GOT3 (cell line): Measurements from ENCODE around the gene PDCD1.

Source experiments
- DNase-seq: peaks from one replicate; lab custom pipeline; 2025; ENCODE audit warnings: mixed read lengths; lab: John Stamatoyannopoulos, UW

PDCD1 gene

DNA sequence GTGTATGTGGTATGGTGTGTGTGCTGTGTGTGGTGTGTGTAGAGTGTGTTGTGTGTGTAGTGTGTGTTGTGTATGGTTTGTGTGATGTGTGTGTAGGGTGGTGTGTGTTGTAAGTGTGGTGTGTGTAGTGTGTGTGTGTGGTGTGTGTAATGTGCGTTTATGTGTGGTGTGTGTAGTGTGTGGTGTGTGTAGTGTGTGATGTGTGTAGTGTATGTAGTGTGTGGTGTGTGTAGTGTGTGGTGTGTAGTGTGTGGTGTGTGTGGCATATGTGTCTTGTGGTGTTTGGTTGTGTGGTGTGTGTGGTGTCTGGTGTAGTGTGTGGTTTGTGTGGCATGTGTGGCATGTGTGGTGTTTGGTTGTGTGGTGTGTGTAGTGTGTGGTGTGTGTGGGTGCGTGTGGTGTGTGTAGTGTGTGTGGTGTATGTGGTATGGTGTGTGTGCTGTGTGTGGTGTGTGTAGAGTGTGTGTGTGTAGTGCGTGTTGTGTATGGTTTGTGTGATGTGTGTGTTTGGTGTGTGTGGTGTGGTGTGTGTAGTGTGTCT lies 6.8 kb upstream of the PDCD1 start:
- no peak for DNase-seq

DNA sequence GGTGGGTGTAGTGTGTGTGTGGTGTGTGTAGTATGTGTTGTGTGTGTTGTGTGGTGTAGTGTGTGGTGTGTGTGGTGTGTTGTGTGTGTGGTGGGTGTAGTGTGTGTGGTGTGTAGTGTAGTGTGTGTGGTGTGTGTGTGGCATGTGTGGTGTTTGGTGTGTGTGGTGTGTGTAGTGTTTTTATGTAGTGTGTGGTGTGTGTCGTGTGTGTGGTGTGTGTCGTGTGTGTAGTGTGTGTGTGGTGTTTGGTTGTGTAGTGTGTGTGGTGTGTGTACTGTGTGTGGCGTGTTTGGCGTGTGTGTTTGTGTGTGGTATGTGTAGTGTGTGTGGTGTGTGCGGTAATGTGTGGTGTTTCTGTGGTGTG lies 6.1 kb upstream of the PDCD1 start:
- no peak for DNase-seq

DNA sequence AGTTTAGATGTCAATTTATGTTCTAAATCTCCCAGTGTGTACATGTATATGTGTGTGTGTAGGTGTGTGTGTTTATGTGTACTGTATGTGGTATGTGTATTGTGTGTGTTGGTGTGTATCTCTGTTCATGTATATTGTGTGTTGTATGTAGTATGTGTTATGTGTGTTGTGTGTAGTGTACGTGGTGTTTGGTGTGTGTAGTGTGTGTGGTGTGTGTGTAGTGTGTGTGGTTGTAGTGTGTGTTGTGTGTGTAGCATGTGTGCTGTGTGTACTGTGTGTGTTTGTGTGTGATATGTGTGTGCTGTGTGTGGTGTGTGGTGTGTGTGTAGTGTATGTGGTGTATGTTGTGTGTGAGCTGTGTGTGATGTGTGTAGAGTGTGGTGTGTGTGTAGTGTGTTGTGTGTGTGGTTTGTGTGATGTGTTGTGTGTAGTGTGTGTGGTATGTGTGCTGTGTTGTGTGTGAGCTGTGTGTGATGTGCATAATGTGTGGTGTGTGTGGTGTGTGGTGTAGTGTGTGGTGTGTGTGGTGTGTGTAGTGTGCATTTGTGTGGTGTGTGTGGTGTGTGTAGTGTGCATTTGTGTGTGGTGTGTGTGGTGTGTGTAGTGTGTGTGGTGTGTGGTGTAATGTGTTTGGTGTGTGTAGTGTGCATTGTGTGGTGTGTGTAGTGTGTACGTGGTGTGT lies 5.6 kb upstream of the PDCD1 start:
- no peak for DNase-seq

GRCh38 chr2:241863536-241863954 lies 4.9 kb upstream of the PDCD1 start:
- DNase-seq: peak; percentile 14

DNA sequence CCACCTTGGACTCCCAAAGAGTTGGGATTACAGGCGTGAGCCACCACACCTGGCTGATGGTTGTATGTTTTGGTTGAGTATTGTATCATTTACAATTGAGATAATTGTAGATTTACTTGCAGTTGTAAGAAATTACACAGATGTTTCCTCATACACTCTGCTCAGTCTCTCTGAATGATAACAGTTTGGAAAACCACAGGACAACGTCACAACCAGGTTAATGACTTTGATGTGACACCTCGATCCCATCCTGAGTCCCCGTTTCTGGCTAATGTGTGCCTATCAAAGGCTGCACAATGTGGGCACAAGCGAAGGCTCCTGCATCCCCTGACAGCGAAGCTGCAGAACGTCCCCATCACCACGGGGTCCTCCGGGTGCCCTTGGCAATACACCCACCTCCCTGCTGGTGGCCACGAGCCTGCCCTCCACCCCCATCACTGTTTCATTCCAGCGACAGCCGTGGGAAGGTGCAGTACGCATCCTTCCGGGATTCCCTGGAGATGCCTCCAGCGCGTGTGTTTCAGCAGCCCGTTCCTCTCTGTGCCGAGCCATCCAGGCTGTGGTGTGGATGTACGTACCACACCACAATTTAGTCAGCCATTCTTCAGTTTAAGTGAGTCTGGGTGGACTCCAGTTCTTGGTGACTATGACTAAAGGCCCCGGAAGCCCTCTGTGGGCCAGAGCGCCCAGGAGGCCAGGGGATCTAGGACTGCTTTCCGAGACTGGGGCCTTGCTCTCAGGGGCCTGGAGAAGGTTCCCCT lies 4.3 kb upstream of the PDCD1 start:
- no peak for DNase-seq

- no peak for DNase-seq
These were observed 3.4 kb upstream of the PDCD1 start for GRCh38 chr2:241862093-241862492.

- DNase-seq: no peak
These were observed 2.6 kb upstream of the PDCD1 start for GRCh38 chr2:241861264-241861663.

DNA sequence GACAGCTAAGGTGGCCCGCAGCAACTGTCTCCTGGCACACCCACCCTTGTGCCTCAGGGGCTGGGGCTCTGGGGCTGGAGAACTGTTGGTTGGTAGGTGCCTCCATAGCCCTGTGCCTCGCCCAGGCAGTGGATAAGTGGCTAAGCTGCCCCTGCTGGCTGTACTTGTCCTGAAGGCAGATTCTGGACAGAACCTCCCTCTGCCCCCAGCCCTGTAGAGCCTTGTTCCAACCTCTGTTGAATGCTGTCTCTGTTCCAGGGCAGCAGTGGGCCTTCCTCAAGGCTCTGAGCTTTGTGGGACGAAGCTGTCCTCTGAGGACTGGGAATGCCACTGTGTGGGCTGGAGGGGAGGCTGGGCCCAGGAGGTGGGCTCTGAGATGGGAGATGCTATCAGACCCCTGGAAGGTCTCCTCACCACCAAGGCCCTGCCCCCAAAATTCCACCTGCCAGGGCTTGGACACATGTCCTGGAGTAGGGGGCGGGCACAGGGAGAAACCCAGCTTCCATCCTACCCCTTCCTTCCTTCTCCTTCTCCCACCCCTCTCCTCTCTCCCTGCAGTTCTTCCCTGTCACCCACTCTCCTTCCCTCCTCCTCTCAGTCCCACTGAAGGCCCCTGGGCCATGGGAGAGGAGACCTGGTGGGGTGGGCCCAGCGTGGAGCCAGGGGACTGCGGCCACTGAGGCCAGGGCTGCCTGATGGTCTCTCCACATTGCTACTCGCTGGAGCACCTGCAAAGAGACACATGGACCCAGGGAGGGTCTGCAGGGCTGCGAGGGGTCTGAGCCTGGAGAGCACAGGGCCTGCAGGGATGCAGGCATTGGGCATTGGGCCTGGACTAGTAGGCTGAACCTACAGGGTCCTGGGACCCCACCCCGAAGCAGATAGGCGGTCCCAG lies 1.7 kb upstream of the PDCD1 start:
- no peak for DNase-seq

GRCh38 chr2:241859436-241860183 lies 916 bp upstream of the PDCD1 start:
- DNase-seq: no peak

- no peak for DNase-seq
These were observed 332 bp upstream of the PDCD1 start for GRCh38 chr2:241859017-241859435.

DNA sequence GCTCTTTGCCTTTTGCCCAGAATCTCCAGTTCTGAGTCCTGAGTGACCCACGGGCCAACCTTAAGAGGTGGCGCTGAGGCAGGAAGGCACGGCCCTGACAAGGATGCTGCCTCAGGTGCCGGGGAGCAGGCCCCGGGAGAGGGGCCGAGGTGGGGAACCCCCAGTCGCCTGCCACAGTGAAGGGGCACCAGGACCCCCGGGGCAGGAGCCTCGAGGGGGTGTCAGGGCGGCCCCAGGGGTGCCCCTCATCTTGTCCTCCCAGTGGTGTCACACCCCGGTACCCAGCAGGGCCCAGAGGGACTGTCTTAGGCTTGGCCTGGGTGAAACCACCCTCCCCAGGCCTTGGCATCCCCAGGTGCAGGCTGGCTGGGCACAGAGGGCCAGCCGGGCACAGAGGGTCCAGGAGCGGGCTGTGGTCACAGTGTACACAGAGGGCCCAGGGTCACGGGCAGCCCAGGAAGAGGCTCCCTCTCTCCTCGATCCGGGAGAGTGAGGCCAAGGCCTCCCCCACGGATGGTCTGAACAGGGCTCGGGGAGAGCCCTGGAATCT lies 1.0 kb downstream of the PDCD1 start:
- no peak for DNase-seq

DNA sequence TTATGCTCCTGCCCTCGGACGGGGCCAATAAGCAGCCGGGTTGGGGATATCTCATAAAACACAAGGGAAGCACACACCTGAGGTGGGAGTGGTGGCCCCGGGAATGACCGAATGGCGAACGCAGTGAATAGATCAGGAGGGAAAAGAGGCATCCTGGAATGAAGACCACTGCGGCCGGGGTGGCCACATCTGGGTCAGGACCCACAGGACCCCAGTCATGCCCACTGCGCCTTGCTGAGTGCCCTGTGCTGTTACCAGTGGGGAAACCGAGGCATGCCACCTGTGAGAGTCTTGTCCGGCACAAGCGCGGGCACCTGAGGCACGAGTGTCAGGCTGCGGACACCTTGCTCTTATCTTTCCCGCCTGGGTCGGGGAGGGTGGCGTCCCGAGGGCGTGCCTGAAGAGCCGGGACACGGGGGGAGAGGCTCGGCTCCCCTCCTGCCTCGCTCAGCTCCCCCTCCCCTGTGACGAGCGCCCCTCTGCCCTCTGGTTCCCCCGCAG lies 1.6 kb downstream of the PDCD1 start:
- no peak for DNase-seq

DNA sequence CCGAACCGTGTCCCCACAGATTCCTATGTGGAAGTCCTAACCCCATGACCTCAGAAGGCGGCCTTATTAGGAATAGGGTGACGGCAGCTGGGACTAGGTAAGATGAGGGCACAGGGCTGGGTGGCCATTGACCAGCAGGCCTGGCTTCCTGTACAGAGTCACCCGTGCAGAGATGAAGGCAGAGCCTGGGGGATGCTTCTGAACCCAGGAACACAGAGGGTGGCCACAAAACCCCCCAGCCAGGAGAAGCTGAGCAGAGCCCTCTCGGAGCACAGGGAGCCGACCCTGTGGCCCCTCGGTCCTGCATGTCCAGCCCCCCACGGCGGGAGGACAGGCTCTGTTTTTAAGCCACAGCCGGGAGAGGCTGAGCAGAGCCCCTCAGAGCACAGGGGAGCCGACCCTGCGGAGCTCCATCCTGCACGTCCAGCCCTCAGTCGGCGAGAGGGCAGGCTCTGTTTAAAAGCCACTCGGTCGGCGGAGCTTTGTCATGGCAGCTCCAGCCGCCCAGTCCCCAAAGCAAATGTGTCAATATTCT lies 2.7 kb downstream of the PDCD1 start:
- no peak for DNase-seq

GRCh38 chr2:241855245-241855887 lies 3.3 kb downstream of the PDCD1 start:
- no peak for DNase-seq

GRCh38 chr2:241854342-241855244 lies 4.1 kb downstream of the PDCD1 start:
- DNase-seq: no peak

DNA sequence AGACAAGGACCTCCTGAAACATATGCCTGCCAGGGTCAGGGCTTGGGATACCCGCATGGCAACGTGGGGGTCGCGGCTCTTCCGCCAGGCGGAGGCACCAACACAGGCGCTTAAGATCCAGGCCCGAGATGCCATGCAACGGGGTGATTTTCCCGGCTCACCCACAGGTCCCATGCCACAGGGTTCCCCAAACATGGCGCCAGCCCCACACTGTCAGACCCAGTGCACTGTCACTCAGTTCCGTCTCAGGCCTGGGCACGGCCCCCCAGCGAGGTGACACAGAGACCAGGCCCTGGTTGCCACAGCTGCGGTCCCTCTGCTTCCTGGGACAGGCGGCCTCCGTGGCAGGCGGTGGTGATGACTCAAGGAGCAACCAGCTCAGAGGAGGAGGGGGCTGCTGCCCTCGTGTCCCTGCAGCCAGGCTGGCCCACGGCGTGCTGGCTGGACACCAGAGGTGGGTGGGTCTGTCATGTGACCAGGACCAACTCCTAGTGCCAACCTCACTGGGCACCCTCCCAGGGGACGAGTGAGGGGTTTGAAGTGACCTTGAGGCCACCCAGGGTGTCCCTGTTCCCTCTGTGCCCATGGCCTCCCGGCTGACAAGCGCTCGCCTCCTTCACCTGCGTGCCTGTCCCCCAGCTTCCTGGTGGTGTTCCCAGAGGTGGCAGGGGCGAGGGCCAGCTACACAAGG lies 4.9 kb downstream of the PDCD1 start:
- DNase-seq: no peak

GRCh38 chr2:241852981-241853631 lies 5.6 kb downstream of the PDCD1 start:
- no peak for DNase-seq
